ENCODE data around the gene ST3GAL5. TPM values are rescaled to one million over a fixed set of nuclear protein-coding genes. Genes with fewer than 3 reads are reported as not detected.
A peak's percentile ranks its signal among the peaks of the same experiment; 100 is the strongest.

ST3GAL5 gene
- polyA plus RNA-seq, 1 experiment: 16.0 TPM

DNA sequence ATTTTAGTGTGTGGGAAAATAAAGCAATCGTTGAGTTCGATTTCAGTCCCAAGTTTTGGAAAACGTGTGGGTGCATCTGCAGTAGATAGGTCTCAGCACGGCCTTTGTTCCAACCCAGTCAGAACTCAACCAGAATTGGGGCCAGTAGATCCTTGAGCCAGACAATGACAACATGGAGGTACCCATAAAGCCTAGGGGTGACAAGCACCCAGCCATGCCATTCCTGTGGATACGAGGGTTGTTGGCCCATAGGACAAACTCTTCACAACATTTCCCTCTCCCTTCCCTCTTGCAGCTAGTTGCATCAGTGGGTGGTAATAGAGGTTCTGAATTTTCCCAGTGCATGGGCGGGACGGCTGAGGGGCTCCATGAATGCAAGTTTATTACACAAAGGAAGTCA lies 60.1 kb downstream of the ST3GAL5 start:
- no peak for DNase-seq (ENCODE audit: low read depth)
- no peaks in the 10 kb centered on the region; the same call in 1 of the 2 replicates for H3K27me3 ChIP-seq (ENCODE audit: control insufficient read depth, insufficient read depth, low read length)
- no peak overlapping the region for H3K4me3 ChIP-seq (ENCODE audit: low read depth, low read length)
- ChIA-PET POLR2A (no interaction called here), CTCF (interaction anchor here (1.3 to 19.5 kb wide), 5 partner anchors 10 to 251 kb away, joined by 4 to 354 read pairs (median 6); partner anchors contain the start of gene ST3GAL5)
- no peaks in the 10 kb centered on the region for H3K36me3 ChIP-seq (ENCODE audit: control insufficient read depth, insufficient read depth, low read length)
- TF ChIP-seq, protein P1, sequence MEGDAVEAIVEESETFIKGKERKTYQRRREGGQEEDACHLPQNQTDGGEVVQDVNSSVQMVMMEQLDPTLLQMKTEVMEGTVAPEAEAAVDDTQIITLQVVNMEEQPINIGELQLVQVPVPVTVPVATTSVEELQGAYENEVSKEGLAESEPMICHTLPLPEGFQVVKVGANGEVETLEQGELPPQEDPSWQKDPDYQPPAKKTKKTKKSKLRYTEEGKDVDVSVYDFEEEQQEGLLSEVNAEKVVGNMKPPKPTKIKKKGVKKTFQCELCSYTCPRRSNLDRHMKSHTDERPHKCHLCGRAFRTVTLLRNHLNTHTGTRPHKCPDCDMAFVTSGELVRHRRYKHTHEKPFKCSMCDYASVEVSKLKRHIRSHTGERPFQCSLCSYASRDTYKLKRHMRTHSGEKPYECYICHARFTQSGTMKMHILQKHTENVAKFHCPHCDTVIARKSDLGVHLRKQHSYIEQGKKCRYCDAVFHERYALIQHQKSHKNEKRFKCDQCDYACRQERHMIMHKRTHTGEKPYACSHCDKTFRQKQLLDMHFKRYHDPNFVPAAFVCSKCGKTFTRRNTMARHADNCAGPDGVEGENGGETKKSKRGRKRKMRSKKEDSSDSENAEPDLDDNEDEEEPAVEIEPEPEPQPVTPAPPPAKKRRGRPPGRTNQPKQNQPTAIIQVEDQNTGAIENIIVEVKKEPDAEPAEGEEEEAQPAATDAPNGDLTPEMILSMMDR (IDR thresholded peaks at IDR 0.05; ENCODE audit: insufficient read depth, low read depth, low read length): no peak

- Histone ChIP-seq H3K36me3 (ENCODE audit: control insufficient read depth, insufficient read depth, low read length) (no peaks in the 10 kb centered on the region), H3K4me3 (ENCODE audit: low read depth, low read length) (no peak overlapping the region), H3K27me3 (ENCODE audit: control insufficient read depth, insufficient read depth, low read length) (no peaks in the 10 kb centered on the region; the same call in 1 of the 2 replicates)
- DNase-seq (ENCODE audit: low read depth): no peak
- POLR2A ChIA-PET: no interaction called here
- TF ChIP-seq, protein P1 (IDR thresholded peaks at IDR 0.05; ENCODE audit: insufficient read depth, low read depth, low read length): no peak
- CTCF ChIA-PET: interaction anchor here (0.8 to 19.5 kb wide), 36 partner anchors 9 to 286 kb away, joined by 3 to 354 read pairs (median 6); partner anchors contain the start of genes ATOH8 and ST3GAL5
Measured at GRCh38 chr2:85827879-85828569, 60.8 kb downstream of the ST3GAL5 start.

GRCh38 chr2:85826990-85827878 lies 61.6 kb downstream of the ST3GAL5 start:
- Histone ChIP-seq H3K27me3 (ENCODE audit: control insufficient read depth, insufficient read depth, low read length) (no peaks in the 10 kb centered on the region; the same call in 1 of the 2 replicates), H3K36me3 (ENCODE audit: control insufficient read depth, insufficient read depth, low read length) (no peaks in the 10 kb centered on the region), H3K4me3 (ENCODE audit: low read depth, low read length) (no peak overlapping the region)
- ChIA-PET POLR2A (no interaction called here), CTCF (interaction anchor here (0.5 to 19.5 kb wide), 43 partner anchors 9 to 296 kb away, joined by 3 to 354 read pairs (median 5); partner anchors contain the start of genes ATOH8 and ST3GAL5)
- TF ChIP-seq, protein P1 (IDR thresholded peaks at IDR 0.05; ENCODE audit: insufficient read depth, low read depth, low read length): peak; percentile 93
- no peak for DNase-seq (ENCODE audit: low read depth)

GRCh38 chr2:85823951-85824350 lies 64.8 kb downstream of the ST3GAL5 start:
- TF ChIP-seq, protein P1 (IDR thresholded peaks at IDR 0.05; ENCODE audit: insufficient read depth, low read depth, low read length): no peak
- no peak for DNase-seq (ENCODE audit: low read depth)
- POLR2A ChIA-PET: no interaction called here
- CTCF ChIA-PET: interaction anchor here (0.6 to 19.5 kb wide), 5 partner anchors 11 to 255 kb away, joined by 3 to 354 read pairs (median 6); no protein-coding TSS in a partner anchor
- Histone ChIP-seq H3K27me3 (ENCODE audit: control insufficient read depth, insufficient read depth, low read length) (no peaks in the 10 kb centered on the region; the same call in 1 of the 2 replicates), H3K4me3 (ENCODE audit: low read depth, low read length) (no peak overlapping the region), H3K36me3 (ENCODE audit: control insufficient read depth, insufficient read depth, low read length) (no peaks in the 10 kb centered on the region)

DNA sequence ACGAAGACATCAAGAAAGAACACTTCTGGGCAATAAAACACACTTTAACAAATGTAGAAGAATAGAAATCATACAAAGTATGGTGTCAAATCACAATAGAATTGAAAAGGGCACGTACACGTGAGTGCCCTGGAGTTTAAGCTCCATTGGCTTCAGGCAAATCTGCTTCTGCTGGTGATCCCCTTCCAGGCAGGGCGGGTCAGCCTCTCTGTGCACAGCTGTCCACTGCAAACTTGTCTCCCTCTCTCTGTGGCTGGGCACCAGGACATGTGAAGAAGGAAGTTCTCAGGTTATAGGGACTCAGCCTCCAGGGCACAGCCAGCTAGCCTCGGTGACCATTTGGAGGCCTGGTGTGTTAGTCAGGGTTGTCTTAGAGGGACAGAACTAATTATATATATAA lies 66.0 kb downstream of the ST3GAL5 start:
- TF ChIP-seq, protein P1 (IDR thresholded peaks at IDR 0.05; ENCODE audit: insufficient read depth, low read depth, low read length): no peak
- no peak overlapping the region for H3K4me3 ChIP-seq (ENCODE audit: low read depth, low read length)
- ChIA-PET CTCF (interaction anchor here (1.2 to 19.5 kb wide), 3 partner anchors 10 to 257 kb away, joined by 3 to 354 read pairs (median 39); no protein-coding TSS in a partner anchor), POLR2A (no interaction called here)
- no peaks in the 10 kb centered on the region; the same call in 1 of the 2 replicates for H3K27me3 ChIP-seq (ENCODE audit: control insufficient read depth, insufficient read depth, low read length)
- DNase-seq (ENCODE audit: low read depth): no peak
- H3K36me3 ChIP-seq (ENCODE audit: control insufficient read depth, insufficient read depth, low read length): no peaks in the 10 kb centered on the region

All from BJ (cell line).